ENCODE results near the gene TRIM29. TPM values are rescaled to one million over a fixed set of nuclear protein-coding genes. Genes with fewer than 3 reads are reported as not detected.

The TRIM29 gene
- total RNA-seq, 1 donor from 2014 or later, result not detected

GRCh38 chr11:120131941-120132644 is 5.8 kb downstream of the TRIM29 start:
- DNase-seq (ENCODE audit: low spot score, unreplicated experiment), result no peak
- no peaks in the 10 kb centered on the region for H3K4me1 Mint-ChIP-seq (ENCODE audit: low read depth)
- no peaks in the 10 kb centered on the region for H3K9me3 Mint-ChIP-seq (ENCODE audit: low read depth)
- no peak overlapping the region for H3K27ac Mint-ChIP-seq
- H3K27me3 Mint-ChIP-seq, result peaks cover 43% of the 10 kb centered on the region
- H3K36me3 Mint-ChIP-seq (ENCODE audit: insufficient read depth), result no peaks in the 10 kb centered on the region
- no peak for TF ChIP-seq CTCF (IDR thresholded peaks at IDR 0.05; ENCODE audit: unreplicated experiment)
- no peak overlapping the region for H3K4me3 Mint-ChIP-seq (ENCODE audit: low read depth)

- H3K4me3 Mint-ChIP-seq (ENCODE audit: low read depth), result no peak overlapping the region
- H3K9me3 Mint-ChIP-seq (ENCODE audit: low read depth), result no peaks in the 10 kb centered on the region
- H3K4me1 Mint-ChIP-seq (ENCODE audit: low read depth), result no peaks in the 10 kb centered on the region
- TF ChIP-seq CTCF (IDR thresholded peaks at IDR 0.05; ENCODE audit: unreplicated experiment), result no peak
- H3K27me3 Mint-ChIP-seq, result peaks cover 47% of the 10 kb centered on the region
- no peaks in the 10 kb centered on the region for H3K36me3 Mint-ChIP-seq (ENCODE audit: insufficient read depth)
- no peak for DNase-seq (ENCODE audit: low spot score, unreplicated experiment)
- no peak overlapping the region for H3K27ac Mint-ChIP-seq
Measured at GRCh38 chr11:120130991-120131760, 6.7 kb downstream of the TRIM29 start.

- Mint-ChIP-seq H3K27ac (no peak overlapping the region), H3K4me1 (ENCODE audit: low read depth) (no peaks in the 10 kb centered on the region), H3K4me3 (ENCODE audit: low read depth) (no peak overlapping the region)
Measured at GRCh38 chr11:120130176-120130980, 7.5 kb downstream of the TRIM29 start.

GRCh38 chr11:120129570-120129969 is 8.3 kb downstream of the TRIM29 start:
- no peak overlapping the region for H3K4me3 Mint-ChIP-seq (ENCODE audit: low read depth)
- no peaks in the 10 kb centered on the region for H3K36me3 Mint-ChIP-seq (ENCODE audit: insufficient read depth)
- no peaks in the 10 kb centered on the region for H3K9me3 Mint-ChIP-seq (ENCODE audit: low read depth)
- no peak overlapping the region for H3K27ac Mint-ChIP-seq
- no peak for DNase-seq (ENCODE audit: low spot score, unreplicated experiment)
- no peaks in the 10 kb centered on the region for H3K4me1 Mint-ChIP-seq (ENCODE audit: low read depth)
- TF ChIP-seq CTCF (IDR thresholded peaks at IDR 0.05; ENCODE audit: unreplicated experiment), result no peak
- peaks cover 40% of the 10 kb centered on the region for H3K27me3 Mint-ChIP-seq

More at GRCh38 chr11:120130176-120130980, 7.5 kb downstream of the TRIM29 start:
- Mint-ChIP-seq H3K9me3 (ENCODE audit: low read depth) (no peaks in the 10 kb centered on the region), H3K27me3 (peaks cover 43% of the 10 kb centered on the region), H3K36me3 (ENCODE audit: insufficient read depth) (no peaks in the 10 kb centered on the region)
- TF ChIP-seq CTCF (IDR thresholded peaks at IDR 0.05; ENCODE audit: unreplicated experiment), result no peak
- DNase-seq (ENCODE audit: low spot score, unreplicated experiment), result no peak

All from progenitor cell of endocrine pancreas (in vitro differentiated cells).